Measurements from ENCODE around the gene NAV2. TPM values are rescaled to one million over a fixed set of nuclear protein-coding genes. Genes with fewer than 3 reads are reported as not detected.

The NAV2 gene
- polyA plus RNA-seq, 3 donors from 2014 or later: 0.66 TPM; not detected in 2

GRCh38 chr11:19938866-19939265 lies 226.2 kb downstream of the NAV2 start:
- DNase-seq: no peak
- no peaks in the 10 kb centered on the region for H3K4me1 Mint-ChIP-seq
- H3K4me3 Mint-ChIP-seq: no peak overlapping the region
- peaks cover 0 to 3% (median 2%) of the 10 kb centered on the region in 3 donors for H3K27me3 Mint-ChIP-seq (ENCODE audit: low read depth in 3 of 3)
- H3K36me3 Mint-ChIP-seq: no peaks in the 10 kb centered on the region
- H3K9me3 Mint-ChIP-seq: no peaks in the 10 kb centered on the region
- no peak overlapping the region for H3K27ac Mint-ChIP-seq

- Mint-ChIP-seq H3K27ac (no peak overlapping the region), H3K4me3 (no peak overlapping the region), H3K36me3 (no peaks in the 10 kb centered on the region), H3K27me3 (ENCODE audit: low read depth in 3 of 3) (peaks cover 0 to 3% (median 3%) of the 10 kb centered on the region in 3 donors), H3K4me1 (no peaks in the 10 kb centered on the region), H3K9me3 (no peaks in the 10 kb centered on the region)
- DNase-seq: no peak
These were observed 226.8 kb downstream of the NAV2 start for GRCh38 chr11:19939415-19939929.

- Mint-ChIP-seq H3K9me3 (no peaks in the 10 kb centered on the region), H3K4me1 (no peaks in the 10 kb centered on the region), H3K27me3 (ENCODE audit: low read depth in 3 of 3) (peaks cover 0 to 3% (median 3%) of the 10 kb centered on the region in 3 donors), H3K27ac (no peak overlapping the region), H3K4me3 (no peak overlapping the region), H3K36me3 (no peaks in the 10 kb centered on the region)
- DNase-seq: no peak
These were observed 228.2 kb downstream of the NAV2 start for GRCh38 chr11:19940831-19941230.

- H3K9me3 Mint-ChIP-seq: no peaks in the 10 kb centered on the region
- H3K4me3 Mint-ChIP-seq: no peak overlapping the region
- peaks cover 0 to 2% (median 0%) of the 10 kb centered on the region in 3 donors for H3K36me3 Mint-ChIP-seq
- H3K27ac Mint-ChIP-seq: no peak overlapping the region
- no peak for DNase-seq
- peaks cover 3 to 5% of the 10 kb centered on the region in 2 donors for H3K4me1 Mint-ChIP-seq
- peaks cover 0 to 3% (median under 1%) of the 10 kb centered on the region in 3 donors for H3K27me3 Mint-ChIP-seq (ENCODE audit: low read depth in 3 of 3)
These were observed 234.0 kb downstream of the NAV2 start for GRCh38 chr11:19946681-19947080.

GRCh38 chr11:19947537-19948114 lies 235.0 kb downstream of the NAV2 start:
- DNase-seq: no peak
- H3K4me3 Mint-ChIP-seq: no peak overlapping the region
- H3K27ac Mint-ChIP-seq: no peak overlapping the region
- peaks cover 0 to 2% (median 0%) of the 10 kb centered on the region in 3 donors for H3K36me3 Mint-ChIP-seq
- H3K9me3 Mint-ChIP-seq: no peaks in the 10 kb centered on the region
- peaks cover 0 to 3% (median 2%) of the 10 kb centered on the region in 3 donors for H3K27me3 Mint-ChIP-seq (ENCODE audit: low read depth in 3 of 3)
- H3K4me1 Mint-ChIP-seq: peaks cover 7 to 9% of the 10 kb centered on the region in 2 donors

GRCh38 chr11:19949606-19950005 lies 237.0 kb downstream of the NAV2 start:
- no peaks in the 10 kb centered on the region for H3K9me3 Mint-ChIP-seq
- no peak overlapping the region for H3K4me3 Mint-ChIP-seq
- no peak overlapping the region for H3K27ac Mint-ChIP-seq
- peaks cover 0 to 2% (median 0%) of the 10 kb centered on the region in 3 donors for H3K36me3 Mint-ChIP-seq
- H3K4me1 Mint-ChIP-seq: peaks cover 7 to 9% of the 10 kb centered on the region in 2 donors
- DNase-seq: no peak
- H3K27me3 Mint-ChIP-seq (ENCODE audit: low read depth in 3 of 3): peaks cover 2 to 4% (median 4%) of the 10 kb centered on the region in 3 donors

- H3K4me1 Mint-ChIP-seq: peaks cover 7 to 9% of the 10 kb centered on the region in 2 donors
- H3K36me3 Mint-ChIP-seq: peaks cover 0 to 2% (median 0%) of the 10 kb centered on the region in 3 donors
These were observed 239.0 kb downstream of the NAV2 start for GRCh38 chr11:19951558-19952115.

GRCh38 chr11:19952116-19952605 lies 239.5 kb downstream of the NAV2 start:
- H3K4me3 Mint-ChIP-seq: peak overlapping the region in 2 of 5 donors; percentile 19 to 68
- no peak for DNase-seq
- no peak overlapping the region for H3K27ac Mint-ChIP-seq
- peaks cover 2 to 4% (median 3%) of the 10 kb centered on the region in 3 donors for H3K27me3 Mint-ChIP-seq (ENCODE audit: low read depth in 3 of 3)
- H3K9me3 Mint-ChIP-seq: no peaks in the 10 kb centered on the region
- H3K36me3 Mint-ChIP-seq: peaks cover 0 to 2% (median 0%) of the 10 kb centered on the region in 3 donors
- H3K4me1 Mint-ChIP-seq: peaks cover 7 to 9% of the 10 kb centered on the region in 2 donors

More at GRCh38 chr11:19951558-19952115, 239.0 kb downstream of the NAV2 start:
- Mint-ChIP-seq H3K27ac (no peak overlapping the region), H3K9me3 (no peaks in the 10 kb centered on the region), H3K27me3 (ENCODE audit: low read depth in 3 of 3) (peaks cover 2 to 4% (median 3%) of the 10 kb centered on the region in 3 donors), H3K4me3 (peak overlapping the region; percentile 19 to 68 (median 64))
- peak; percentile 42 to 50 (median 48) for DNase-seq

- H3K27me3 Mint-ChIP-seq (ENCODE audit: low read depth in 3 of 3): peaks cover 2 to 4% (median 3%) of the 10 kb centered on the region in 3 donors
These were observed 240.3 kb downstream of the NAV2 start for GRCh38 chr11:19952911-19953310.

GRCh38 chr11:19953336-19953735 lies 240.7 kb downstream of the NAV2 start:
- Mint-ChIP-seq H3K27me3 (ENCODE audit: low read depth in 3 of 3) (peaks cover 2 to 4% (median 3%) of the 10 kb centered on the region in 3 donors), H3K4me3 (no peak overlapping the region), H3K27ac (no peak overlapping the region), H3K4me1 (peaks cover 7 to 9% of the 10 kb centered on the region in 2 donors), H3K36me3 (no peaks in the 10 kb centered on the region), H3K9me3 (no peaks in the 10 kb centered on the region)
- DNase-seq: no peak

More at GRCh38 chr11:19952911-19953310, 240.3 kb downstream of the NAV2 start:
- H3K9me3 Mint-ChIP-seq: no peaks in the 10 kb centered on the region
- DNase-seq: no peak
- no peaks in the 10 kb centered on the region for H3K36me3 Mint-ChIP-seq
- H3K27ac Mint-ChIP-seq: no peak overlapping the region
- no peak overlapping the region for H3K4me3 Mint-ChIP-seq
- H3K4me1 Mint-ChIP-seq: peaks cover 7 to 9% of the 10 kb centered on the region in 2 donors

GRCh38 chr11:19953909-19954308 lies 241.3 kb downstream of the NAV2 start:
- H3K4me1 Mint-ChIP-seq: peaks cover 7 to 9% of the 10 kb centered on the region in 2 donors
- no peak overlapping the region for H3K27ac Mint-ChIP-seq
- H3K36me3 Mint-ChIP-seq: no peaks in the 10 kb centered on the region
- no peaks in the 10 kb centered on the region for H3K9me3 Mint-ChIP-seq
- H3K27me3 Mint-ChIP-seq (ENCODE audit: low read depth in 3 of 3): peaks cover 2 to 4% (median 3%) of the 10 kb centered on the region in 3 donors
- no peak for DNase-seq
- H3K4me3 Mint-ChIP-seq: no peak overlapping the region

- DNase-seq: no peak
- Mint-ChIP-seq H3K4me3 (no peak overlapping the region), H3K36me3 (no peaks in the 10 kb centered on the region), H3K27ac (no peak overlapping the region), H3K27me3 (ENCODE audit: low read depth in 3 of 3) (peaks cover 2 to 4% (median 3%) of the 10 kb centered on the region in 3 donors), H3K9me3 (no peaks in the 10 kb centered on the region), H3K4me1 (peaks cover 7 to 9% of the 10 kb centered on the region in 2 donors)
These were observed 242.3 kb downstream of the NAV2 start for GRCh38 chr11:19954899-19955298.

GRCh38 chr11:19955660-19956059 lies 243.0 kb downstream of the NAV2 start:
- no peak overlapping the region for H3K4me3 Mint-ChIP-seq
- H3K27ac Mint-ChIP-seq: no peak overlapping the region
- no peaks in the 10 kb centered on the region for H3K9me3 Mint-ChIP-seq
- DNase-seq: no peak
- peaks cover 7 to 9% of the 10 kb centered on the region in 2 donors for H3K4me1 Mint-ChIP-seq
- H3K27me3 Mint-ChIP-seq (ENCODE audit: low read depth in 3 of 3): peaks cover 3 to 4% (median 3%) of the 10 kb centered on the region in 3 donors
- no peaks in the 10 kb centered on the region for H3K36me3 Mint-ChIP-seq

- peaks cover 3 to 4% (median 4%) of the 10 kb centered on the region in 3 donors for H3K27me3 Mint-ChIP-seq (ENCODE audit: low read depth in 3 of 3)
- no peaks in the 10 kb centered on the region for H3K9me3 Mint-ChIP-seq
- H3K27ac Mint-ChIP-seq: no peak overlapping the region
- DNase-seq: no peak
- no peak overlapping the region for H3K4me3 Mint-ChIP-seq
- no peaks in the 10 kb centered on the region for H3K36me3 Mint-ChIP-seq
- H3K4me1 Mint-ChIP-seq: peaks cover 7 to 8% of the 10 kb centered on the region in 2 donors
These were observed 243.6 kb downstream of the NAV2 start for GRCh38 chr11:19956228-19956627.
